8988T (cell line): ENCODE data around the gene GID4.

ENCODE experiments used
- DNase-seq: peaks from one replicate; pipeline ENCODE4 v3.0.0; 2011

The GID4 gene

GRCh38 chr17:18045691-18046350, 6.6 kb downstream of the GID4 start:
- DNase-seq, result no peak

- no peak for DNase-seq
Observed at GRCh38 chr17:18055597-18055996, 16.4 kb downstream of the GID4 start.

GRCh38 chr17:18056214-18056613, 17.0 kb downstream of the GID4 start:
- DNase-seq, result no peak

GRCh38 chr17:18059283-18059682, 20.1 kb downstream of the GID4 start:
- DNase-seq, result no peak

- DNase-seq, result no peak
Observed at GRCh38 chr17:18064053-18064452, 24.8 kb downstream of the GID4 start.

GRCh38 chr17:18065546-18065945, 26.3 kb downstream of the GID4 start:
- DNase-seq, result no peak

GRCh38 chr17:18066866-18067265, 27.7 kb downstream of the GID4 start:
- no peak for DNase-seq

- DNase-seq, result no peak
Observed at GRCh38 chr17:18069101-18069500, 29.9 kb downstream of the GID4 start.

GRCh38 chr17:18070861-18071340, 31.7 kb downstream of the GID4 start:
- no peak for DNase-seq

- DNase-seq, result no peak
Observed at GRCh38 chr17:18071751-18072150, 32.5 kb downstream of the GID4 start.

- no peak for DNase-seq
Observed at GRCh38 chr17:18074566-18075272, 35.5 kb downstream of the GID4 start.

- no peak for DNase-seq
Observed at GRCh38 chr17:18076936-18077335, 37.7 kb downstream of the GID4 start.

GRCh38 chr17:18079543-18079942, 40.3 kb downstream of the GID4 start:
- DNase-seq, result no peak

GRCh38 chr17:18084256-18084655, 45.0 kb downstream of the GID4 start:
- DNase-seq, result no peak

- DNase-seq, result peak; percentile 91
Observed at GRCh38 chr17:18087610-18088491, 48.6 kb downstream of the GID4 start, which contains the start of gene DRG2. DRG2 (plus strand) TSS chr17:18087948; CDS start chr17:18088024, 76 bp downstream.

GRCh38 chr17:18089613-18090012, 50.4 kb downstream of the GID4 start:
- no peak for DNase-seq

- no peak for DNase-seq
Observed at GRCh38 chr17:18093616-18094408, 54.6 kb downstream of the GID4 start.

- no peak for DNase-seq
Observed at GRCh38 chr17:18094409-18094807, 55.2 kb downstream of the GID4 start.

GRCh38 chr17:18099516-18099915, 60.3 kb downstream of the GID4 start:
- no peak for DNase-seq

- no peak for DNase-seq
Observed at GRCh38 chr17:18100616-18101015, 61.4 kb downstream of the GID4 start.

GRCh38 chr17:18101828-18102227, 62.6 kb downstream of the GID4 start:
- DNase-seq, result no peak

- DNase-seq, result no peak
Observed at GRCh38 chr17:18102640-18103039, 63.4 kb downstream of the GID4 start.

- DNase-seq, result no peak
Observed at GRCh38 chr17:18105027-18105426, 65.8 kb downstream of the GID4 start.
